ENCODE measurements around the gene ABHD16B. TPM values are rescaled to one million over a fixed set of nuclear protein-coding genes. Genes with fewer than 3 reads are reported as not detected.

ABHD16B gene
- not detected for total RNA-seq

DNA sequence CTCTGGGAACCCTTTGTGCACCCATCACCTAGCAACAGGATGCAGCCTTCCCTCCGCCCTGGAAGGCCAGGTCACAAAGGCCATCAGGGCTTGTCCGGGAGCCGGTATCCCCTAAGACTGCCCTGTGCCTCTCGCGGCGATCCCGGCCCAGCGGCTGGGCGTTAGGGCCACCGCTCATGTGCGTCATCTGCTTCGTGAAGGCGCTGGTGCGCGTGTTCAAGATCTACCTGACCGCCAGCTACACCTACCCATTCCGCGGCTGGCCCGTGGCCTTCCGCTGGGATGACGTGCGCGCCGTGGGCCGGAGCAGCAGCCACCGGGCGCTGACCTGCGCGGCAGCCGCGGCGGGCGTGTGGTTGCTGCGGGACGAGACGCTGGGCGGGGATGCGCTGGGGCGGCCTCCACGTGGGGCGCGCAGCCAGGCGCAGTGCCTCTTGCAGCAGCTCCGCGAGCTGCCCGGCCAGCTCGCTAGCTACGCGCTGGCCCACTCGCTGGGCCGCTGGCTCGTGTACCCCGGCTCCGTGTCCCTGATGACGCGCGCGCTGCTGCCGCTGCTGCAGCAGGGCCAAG, at the start of gene ABHD16B:
Gene ABHD16B, plus strand, starts transcription at position 134 of the 570 bp plus-strand sequence. Its CDS starts 43 bp downstream, at position 177.
- peaks cover 0 to 64% (median 23%) of the 10 kb centered on the region in 3 donors for H3K4me1 ChIP-seq
- no peak within 1 kb of the TSS for H3K4me3 ChIP-seq
- no peak within 1 kb of the TSS for H3K27ac ChIP-seq
- WGBS, 2 donors (ENCODE audit: low coverage in 1 of 2): no CpG with 5 or more reads among the region's 59 CpGs
- TF ChIP-seq POLR2AphosphoS5 (IDR thresholded peaks at IDR 0.05) (no peak), EP300 (IDR thresholded peaks at IDR 0.05) (no peak), POLR2A (IDR thresholded peaks at IDR 0.05) (no peak), CTCF (IDR thresholded peaks at IDR 0.05) (no peak)
- ATAC-seq: no peak
- peaks cover 17% of the 10 kb centered on the region for H3K27me3 ChIP-seq
- H3K9me3 ChIP-seq: no peaks in the 10 kb centered on the region
- peaks cover 0 to 21% of the 10 kb centered on the region in 2 donors for H3K36me3 ChIP-seq

DNA sequence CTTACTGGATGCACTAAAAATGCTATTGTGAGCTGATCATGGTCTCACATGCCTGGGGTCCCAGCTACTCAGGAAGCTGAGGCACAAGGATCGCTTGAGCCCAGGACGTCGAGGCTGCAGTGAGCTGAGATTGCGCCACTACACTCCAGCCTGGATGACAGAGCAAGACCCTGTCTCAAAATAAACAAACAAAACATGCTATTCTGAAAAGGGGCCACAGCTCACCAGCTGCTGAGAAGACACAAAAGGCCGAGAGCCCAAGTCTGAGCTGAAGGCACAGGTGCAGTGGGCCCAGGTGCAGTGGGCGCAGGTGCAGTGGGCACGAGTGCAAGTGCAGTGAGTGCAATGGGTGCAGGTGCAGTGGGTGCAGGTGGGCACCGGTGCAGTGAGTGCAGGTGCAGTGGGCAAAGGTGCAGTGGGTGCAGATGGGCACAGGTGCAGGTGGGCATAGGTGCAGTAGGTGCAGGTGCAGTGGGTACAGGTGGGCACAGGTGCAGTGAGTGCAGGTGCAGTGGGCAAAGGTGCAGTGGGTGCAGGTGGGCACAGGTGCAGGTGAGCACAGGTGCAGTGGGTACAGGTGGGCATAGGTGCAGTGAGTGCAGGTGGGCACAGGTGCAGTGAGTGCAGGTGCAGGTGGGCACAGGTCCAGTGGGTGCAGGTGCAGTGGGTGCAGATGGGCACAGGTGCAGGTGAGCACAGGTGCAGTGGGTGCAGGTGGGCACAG, 46.2 kb upstream of the ABHD16B start:
- H3K4me3 ChIP-seq: no peak overlapping the region
- no peak for ATAC-seq
- no peaks in the 10 kb centered on the region for H3K9me3 ChIP-seq
- 76 to 94% methylated on average over 4 to 7 of the region's 8 CpGs for whole genome bisulfite sequencing, 2 donors (ENCODE audit: low coverage in 1 of 2)
- TF ChIP-seq POLR2AphosphoS5 (IDR thresholded peaks at IDR 0.05): no peak
- TF ChIP-seq CTCF (IDR thresholded peaks at IDR 0.05): no peak
- TF ChIP-seq EP300 (IDR thresholded peaks at IDR 0.05): no peak
- no peak for TF ChIP-seq POLR2A (IDR thresholded peaks at IDR 0.05)
- no peaks in the 10 kb centered on the region for H3K36me3 ChIP-seq
- no peaks in the 10 kb centered on the region for H3K27me3 ChIP-seq
- no peak overlapping the region for H3K27ac ChIP-seq
- H3K4me1 ChIP-seq: peaks cover 0 to 21% (median 2%) of the 10 kb centered on the region in 3 donors

GRCh38 chr20:63815615-63816253, 45.6 kb upstream of the ABHD16B start:
- TF ChIP-seq CTCF (IDR thresholded peaks at IDR 0.05): no peak
- Histone ChIP-seq H3K27ac (no peak overlapping the region), H3K27me3 (no peaks in the 10 kb centered on the region), H3K4me3 (no peak overlapping the region), H3K36me3 (no peaks in the 10 kb centered on the region), H3K4me1 (peaks cover 0 to 22% (median 2%) of the 10 kb centered on the region in 3 donors), H3K9me3 (no peaks in the 10 kb centered on the region)
- ATAC-seq: no peak
- WGBS, 2 donors (ENCODE audit: low coverage in 1 of 2): 69 to 85% methylated on average over 10 to 14 of the region's 14 CpGs

GRCh38 chr20:63819224-63819921, 41.9 kb upstream of the ABHD16B start:
- H3K4me1 ChIP-seq: peaks cover 0 to 22% (median 2%) of the 10 kb centered on the region in 3 donors
- H3K4me3 ChIP-seq: peak overlapping the region in 1 of 2 donors; percentile 7
- no peak overlapping the region for H3K27ac ChIP-seq
- H3K27me3 ChIP-seq: no peaks in the 10 kb centered on the region
- ATAC-seq: peak; percentile 39
- H3K36me3 ChIP-seq: no peaks in the 10 kb centered on the region
- TF ChIP-seq EP300 (IDR thresholded peaks at IDR 0.05) (no peak), POLR2AphosphoS5 (IDR thresholded peaks at IDR 0.05) (no peak), POLR2A (IDR thresholded peaks at IDR 0.05) (no peak), CTCF (IDR thresholded peaks at IDR 0.05) (peak in 3 of 4 experiments; percentile 36 to 40 (median 38))
- no peaks in the 10 kb centered on the region for H3K9me3 ChIP-seq
- 45 to 52% methylated on average over 8 to 21 of the region's 24 CpGs for WGBS, 2 donors (ENCODE audit: low coverage in 1 of 2)
